ENCODE data around the gene VPS13A. TPM values are rescaled to one million over a fixed set of nuclear protein-coding genes. Genes with fewer than 3 reads are reported as not detected.
"Not testable (repeated sequence)": the region's sequence is repeated elsewhere in the genome, so short reads cannot be mapped to it uniquely, and the experiment has no call there.

Gene VPS13A
- total RNA-seq, 4 donors from 2014 or later, result 33.4 to 47.8 (median 40.7) TPM

GRCh38 chr9:77399964-77400363 lies 222.6 kb downstream of the VPS13A start:
- H3K36me3 ChIP-seq, result peaks cover 4 to 15% (median 6%) of the 10 kb centered on the region in 4 donors
- WGBS, result 100% methylated on average over 1 of the region's 1 CpG
- intact Hi-C loops (cut with DNase I), result no loop called here
- no peak overlapping the region for H3K4me3 ChIP-seq
- no peaks in the 10 kb centered on the region for H3K9me3 ChIP-seq
- TF ChIP-seq CTCF (IDR thresholded peaks at IDR 0.05), result no peak
- H3K4me1 ChIP-seq, result no peaks in the 10 kb centered on the region
- no peak overlapping the region for H3K27ac ChIP-seq (replicated peaks in 1 of 4)
- no peak for DNase-seq (ENCODE audit: extremely low spot score)
- H3K27me3 ChIP-seq, result no peaks in the 10 kb centered on the region

DNA sequence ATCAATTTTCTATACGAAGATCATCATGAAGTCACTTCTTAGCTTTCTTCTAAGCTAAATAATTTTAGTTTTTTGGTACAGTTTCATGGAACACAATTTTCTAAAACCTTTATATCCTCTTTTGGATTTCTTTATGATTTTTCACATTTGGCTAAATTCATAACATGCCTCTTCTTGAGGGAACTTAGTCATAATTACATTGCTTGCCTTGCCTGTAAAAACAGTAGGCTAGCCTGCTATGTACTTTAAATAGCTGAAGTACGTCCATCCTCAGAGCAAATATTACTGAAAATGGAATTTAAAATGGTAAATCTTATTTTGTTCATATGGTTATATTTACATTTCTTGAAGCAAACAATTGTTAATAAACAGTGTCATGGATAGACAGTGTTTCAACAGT lies 225.0 kb downstream of the VPS13A start:
- Histone ChIP-seq H3K4me3 (no peak overlapping the region), H3K27me3 (no peaks in the 10 kb centered on the region), H3K27ac (replicated peaks in 1 of 4) (no peak overlapping the region), H3K9me3 (no peaks in the 10 kb centered on the region), H3K36me3 (peaks cover 9 to 34% (median 22%) of the 10 kb centered on the region in 4 donors), H3K4me1 (no peaks in the 10 kb centered on the region)
- intact Hi-C loops (cut with DNase I), result no loop called here
- WGBS, result 92% methylated on average over 2 of the region's 2 CpGs
- DNase-seq (ENCODE audit: extremely low spot score), result no peak
- TF ChIP-seq CTCF (IDR thresholded peaks at IDR 0.05) (no peak), EP300 (IDR thresholded peaks at IDR 0.05) (no peak), POLR2A (IDR thresholded peaks at IDR 0.05; ENCODE audit: low read depth) (no peak)

DNA sequence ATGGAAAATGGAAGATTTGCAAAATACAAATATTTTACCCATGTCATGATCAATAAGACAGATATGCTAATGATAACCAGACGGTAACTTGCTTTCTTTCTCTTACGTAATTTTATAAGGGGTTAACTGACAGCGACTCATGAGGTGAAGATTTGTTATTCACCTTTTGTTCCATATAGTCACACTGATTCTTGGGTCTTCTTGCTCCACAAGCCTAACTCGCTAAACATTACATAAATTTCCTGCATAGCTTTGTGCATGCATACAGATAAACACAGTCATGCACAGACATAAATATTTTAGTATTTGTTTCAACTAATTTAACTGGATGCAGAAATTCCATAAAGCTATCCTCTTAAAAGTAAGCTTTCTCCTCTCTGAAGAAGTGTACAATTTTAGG lies 225.9 kb downstream of the VPS13A start:
- H3K4me1 ChIP-seq, result no peaks in the 10 kb centered on the region
- H3K9me3 ChIP-seq, result no peaks in the 10 kb centered on the region
- WGBS, result 90% methylated on average over 4 of the region's 4 CpGs
- no peaks in the 10 kb centered on the region for H3K27me3 ChIP-seq
- H3K27ac ChIP-seq (replicated peaks in 1 of 4), result no peak overlapping the region
- H3K36me3 ChIP-seq, result peaks cover 13 to 41% (median 28%) of the 10 kb centered on the region in 4 donors
- TF ChIP-seq POLR2A (IDR thresholded peaks at IDR 0.05; ENCODE audit: low read depth), result no peak
- TF ChIP-seq EP300 (IDR thresholded peaks at IDR 0.05), result no peak
- TF ChIP-seq CTCF (IDR thresholded peaks at IDR 0.05), result no peak
- no peak for TF ChIP-seq POLR2AphosphoS5 (IDR thresholded peaks at IDR 0.05)
- DNase-seq (ENCODE audit: extremely low spot score), result no peak
- intact Hi-C loops (cut with DNase I), result no loop called here
- no peak overlapping the region for H3K4me3 ChIP-seq

GRCh38 chr9:77408521-77408920 lies 231.2 kb downstream of the VPS13A start:
- 92% methylated on average over 9 of the region's 9 CpGs for WGBS
- H3K27me3 ChIP-seq; H3K9me3 ChIP-seq; H3K4me1 ChIP-seq; intact Hi-C loops (cut with DNase I); H3K4me3 ChIP-seq; H3K27ac ChIP-seq (replicated peaks in 1 of 4); DNase-seq (ENCODE audit: extremely low spot score): not testable (repeated sequence)
- peaks cover 18 to 45% (median 33%) of the 10 kb centered on the region in 4 donors for H3K36me3 ChIP-seq

- intact Hi-C loops (cut with DNase I), result no loop called here
- Histone ChIP-seq H3K4me1 (no peaks in the 10 kb centered on the region), H3K9me3 (no peaks in the 10 kb centered on the region), H3K4me3 (no peak overlapping the region), H3K27ac (replicated peaks in 1 of 4) (peak overlapping the region in 1 of 4 donors; percentile 51), H3K27me3 (no peaks in the 10 kb centered on the region), H3K36me3 (no peaks in the 10 kb centered on the region)
- WGBS, result 52% methylated on average over 5 of the region's 5 CpGs
- no peak for DNase-seq (ENCODE audit: extremely low spot score)
- TF ChIP-seq POLR2AphosphoS5 (IDR thresholded peaks at IDR 0.05), result peak in 1 of 2 donors; percentile 8
- no peak for TF ChIP-seq POLR2A (IDR thresholded peaks at IDR 0.05; ENCODE audit: low read depth)
- no peak for TF ChIP-seq CTCF (IDR thresholded peaks at IDR 0.05)
- no peak for TF ChIP-seq EP300 (IDR thresholded peaks at IDR 0.05)
Measured at GRCh38 chr9:77417566-77417965, 240.2 kb downstream of the VPS13A start.

All from esophagus muscularis mucosa (tissue), 4 donors.